OCI-LY1 (cell line): ENCODE measurements around the gene MYO1D.
"Not testable (repeated sequence)": the region's sequence is repeated elsewhere in the genome, so short reads cannot be mapped to it uniquely, and the experiment has no call there.

ENCODE experiments used
- CTCF ChIP-seq: fragments of 200-600 bp; sonication (generic), shearing (Covaris generic); IDR thresholded peaks from 2 replicates; pipeline ENCODE4 v1.5.1; 2017; ENCODE audit warnings: mild to moderate bottlenecking, antibody characterized with exemption, low read length, moderate library complexity, mixed read lengths
- EZH2 ChIP-seq: fragments of 200-600 bp; sonication (generic), shearing (Covaris generic); IDR thresholded peaks from 2 replicates; pipeline ENCODE4 v1.8.0; 2017; ENCODE audit warnings: borderline replicate concordance, mixed run types, mild to moderate bottlenecking, antibody characterized with exemption, low read length, moderate library complexity, mixed read lengths

GRCh38 chr17:32524553-32524880 lies 352.4 kb downstream of the MYO1D start:
- not testable (repeated sequence) for TF ChIP-seq CTCF, EZH2
